ENCODE results near the gene PLEKHM3. TPM values are rescaled to one million over a fixed set of nuclear protein-coding genes. Genes with fewer than 3 reads are reported as not detected.

The PLEKHM3 gene
- polyA plus RNA-seq, 1 experiment: 7.0 TPM

DNA sequence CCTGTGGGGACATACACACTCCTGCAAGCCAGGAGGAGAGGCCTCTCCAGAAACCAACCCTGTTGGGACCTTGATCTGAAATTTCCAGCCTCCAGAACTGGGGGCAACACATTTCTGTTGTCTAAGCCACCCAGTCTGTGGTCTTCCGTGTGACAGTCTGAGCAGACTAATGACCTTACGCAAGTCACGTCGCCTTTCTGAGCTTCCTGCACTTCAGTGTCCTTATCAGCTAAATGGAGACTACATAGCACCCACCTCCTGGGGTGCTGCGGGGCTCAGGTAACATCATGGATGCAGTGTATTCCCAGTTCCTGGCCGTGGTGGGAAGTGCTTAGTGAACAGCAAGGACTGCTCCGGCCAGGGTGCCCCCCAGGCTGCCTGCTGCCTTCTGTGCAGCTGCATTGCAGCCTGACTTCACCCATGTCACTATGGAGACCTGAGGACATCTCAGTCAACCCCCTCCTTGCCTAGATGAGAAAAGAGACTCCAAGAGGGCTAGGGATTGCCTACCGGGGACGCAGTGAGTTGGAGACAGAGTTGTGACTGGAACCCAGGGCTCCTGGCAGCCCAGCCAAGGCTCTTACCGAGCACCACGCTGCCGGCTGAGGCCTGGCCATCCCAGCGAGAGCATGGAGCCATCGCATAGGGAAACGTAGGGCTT is 194.4 kb downstream of the PLEKHM3 start:
- no peaks in the 10 kb centered on the region for H3K27me3 ChIP-seq (ENCODE audit: control insufficient read depth, insufficient read depth, low read length)
- DNase-seq (ENCODE audit: low read depth, low spot score): no peak
- H3K27ac ChIP-seq (ENCODE audit: low read depth, low read length): no peak overlapping the region
- POLR2A ChIA-PET: no interaction called here
- H3K4me3 ChIP-seq (ENCODE audit: low read depth, low read length): no peak overlapping the region
- no peak for TF ChIP-seq CTCF (IDR thresholded peaks at IDR 0.05; ENCODE audit: low read depth, low read length)
- CTCF ChIA-PET: no interaction called here
- no peaks in the 10 kb centered on the region; the same call in 1 of the 2 replicates for H3K9me3 ChIP-seq (ENCODE audit: control insufficient read depth, insufficient read depth, low read length)

DNA sequence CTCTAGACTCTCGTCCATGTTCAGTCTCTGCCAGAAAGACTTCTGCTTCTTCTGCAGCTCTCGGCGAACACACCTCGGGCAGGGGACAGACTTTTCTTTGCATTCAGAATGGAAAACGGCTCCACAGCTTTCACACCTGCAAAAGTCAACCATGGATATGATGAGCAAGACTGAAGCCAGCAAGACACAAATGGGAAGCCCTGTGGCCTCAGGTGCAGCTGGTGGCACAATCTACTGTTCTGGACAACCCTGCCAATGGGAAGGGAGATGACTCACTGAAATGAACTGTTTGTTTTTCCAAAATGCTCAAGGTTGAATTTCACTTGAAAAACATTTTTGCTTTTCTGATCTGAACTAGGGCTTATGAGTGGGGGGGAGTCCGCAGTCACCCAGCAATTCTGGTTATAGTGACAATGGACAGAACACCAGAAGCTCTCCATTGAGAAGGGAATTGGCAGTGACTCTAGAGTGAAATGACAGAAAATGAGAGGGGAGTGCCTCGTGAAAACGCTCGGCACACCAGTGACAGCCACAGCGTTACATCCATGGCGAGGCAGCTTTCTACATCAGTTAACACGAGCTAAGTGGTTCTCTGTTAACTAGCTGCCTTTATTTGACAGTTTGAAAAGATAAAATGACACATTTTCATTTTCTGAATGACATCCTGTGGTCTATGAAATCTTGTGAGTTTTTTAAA is 196.8 kb downstream of the PLEKHM3 start:
- TF ChIP-seq CTCF (IDR thresholded peaks at IDR 0.05; ENCODE audit: low read depth, low read length): no peak
- ChIA-PET POLR2A (no interaction called here), CTCF (no interaction called here)
- H3K27me3 ChIP-seq (ENCODE audit: control insufficient read depth, insufficient read depth, low read length): no peaks in the 10 kb centered on the region
- H3K9me3 ChIP-seq (ENCODE audit: control insufficient read depth, insufficient read depth, low read length): no peaks in the 10 kb centered on the region; the same call in 1 of the 2 replicates
- no peak for DNase-seq (ENCODE audit: low read depth, low spot score)
- no peak overlapping the region for H3K4me3 ChIP-seq (ENCODE audit: low read depth, low read length)
- no peak overlapping the region for H3K27ac ChIP-seq (ENCODE audit: low read depth, low read length)

DNA sequence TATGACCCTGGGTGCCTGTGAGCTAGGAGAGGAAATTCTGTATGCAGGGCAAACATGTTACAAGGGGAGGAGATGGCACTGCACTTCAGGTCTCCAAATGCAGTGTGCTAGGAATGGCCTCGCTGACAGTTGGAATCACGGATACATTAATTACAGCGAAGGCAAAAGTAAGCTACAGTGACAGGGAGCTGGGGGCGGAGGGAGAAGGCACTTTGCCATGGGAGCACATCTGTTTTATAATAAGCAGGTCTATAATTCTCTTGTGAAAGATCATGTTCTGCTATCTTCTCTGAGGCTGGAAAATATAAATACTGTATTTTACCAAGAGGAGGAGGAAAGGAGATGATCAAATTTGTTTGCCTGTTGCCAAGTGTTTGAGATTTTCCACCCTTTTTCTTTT is 199.3 kb downstream of the PLEKHM3 start:
- H3K27me3 ChIP-seq (ENCODE audit: control insufficient read depth, insufficient read depth, low read length): no peaks in the 10 kb centered on the region
- H3K27ac ChIP-seq (ENCODE audit: low read depth, low read length): no peak overlapping the region
- H3K4me3 ChIP-seq (ENCODE audit: low read depth, low read length): no peak overlapping the region
- ChIA-PET POLR2A (no interaction called here), CTCF (no interaction called here)
- no peak for DNase-seq (ENCODE audit: low read depth, low spot score)
- H3K9me3 ChIP-seq (ENCODE audit: control insufficient read depth, insufficient read depth, low read length): no peaks in the 10 kb centered on the region; the same call in 1 of the 2 replicates
- TF ChIP-seq CTCF (IDR thresholded peaks at IDR 0.05; ENCODE audit: low read depth, low read length): no peak

DNA sequence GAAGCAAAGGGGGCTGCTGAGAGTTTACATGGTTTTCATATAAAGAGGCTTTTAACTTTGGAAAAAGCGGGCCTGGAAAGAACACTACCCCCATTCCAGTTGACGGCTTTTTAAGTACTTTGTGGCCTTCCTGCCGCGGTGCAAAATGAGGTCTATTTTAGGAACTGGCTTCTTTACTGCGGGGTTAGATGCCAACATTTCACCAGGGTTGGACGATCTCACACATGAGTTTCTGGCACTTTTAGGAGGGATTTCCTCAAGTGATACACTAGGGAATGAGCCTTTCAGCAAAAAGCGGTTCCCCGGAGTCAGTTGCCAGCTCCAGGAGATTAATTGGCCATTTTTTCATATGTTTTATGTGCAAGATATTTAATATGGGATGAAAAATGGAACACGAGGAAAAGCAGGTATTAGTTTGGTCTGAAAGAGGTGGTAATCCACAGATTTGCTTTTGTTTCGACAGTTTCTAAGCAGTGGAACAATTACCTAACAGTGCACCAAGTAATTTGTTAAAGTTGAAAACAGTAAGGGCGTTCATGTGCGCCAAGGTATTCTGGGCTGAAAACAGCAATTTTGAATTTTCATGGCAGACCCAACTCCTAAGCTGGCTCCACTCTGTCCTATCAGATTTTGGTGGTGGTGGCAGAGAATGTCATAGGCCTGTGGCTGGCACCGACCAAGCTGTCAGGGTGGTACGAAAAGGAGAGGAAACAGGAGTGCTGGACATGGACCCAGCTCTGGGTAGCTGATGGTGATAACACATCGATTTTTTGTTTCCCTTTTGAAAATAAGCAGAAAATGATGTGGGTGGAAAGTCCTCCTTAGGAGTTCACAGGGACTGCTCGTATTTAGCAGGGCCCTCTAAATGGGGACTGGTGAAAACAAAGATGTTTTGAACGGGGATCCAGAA is 200.0 kb downstream of the PLEKHM3 start:
- no peak overlapping the region for H3K4me3 ChIP-seq (ENCODE audit: low read depth, low read length)
- TF ChIP-seq CTCF (IDR thresholded peaks at IDR 0.05; ENCODE audit: low read depth, low read length): no peak
- POLR2A ChIA-PET: no interaction called here
- DNase-seq (ENCODE audit: low read depth, low spot score): no peak
- CTCF ChIA-PET: no interaction called here
- H3K27me3 ChIP-seq (ENCODE audit: control insufficient read depth, insufficient read depth, low read length): no peaks in the 10 kb centered on the region
- no peak overlapping the region for H3K27ac ChIP-seq (ENCODE audit: low read depth, low read length)
- H3K9me3 ChIP-seq (ENCODE audit: control insufficient read depth, insufficient read depth, low read length): no peaks in the 10 kb centered on the region

Measured in AG04450 (cell line).